Keratinocyte (primary cell): Measurements from ENCODE around the gene ZBTB49. TPM values are rescaled to one million over a fixed set of nuclear protein-coding genes. Genes with fewer than 3 reads are reported as not detected.

ENCODE experiments used
- DNase-seq: peaks from one replicate; pipeline ENCODE4 v3.0.0-alpha.2; 2011; ENCODE audit warnings: low read depth, missing footprints, low spot score
- FAIRE-seq: peaks from 2 replicates; lab custom pipeline; 2011; peaks lifted over from hg19 to GRCh38; lab: Jason Lieb, UNC
- H2AFZ ChIP-seq: 2 replicates; pipeline ENCODE4 v1.6.0; 2012; ENCODE audit warnings: low read length, control low read depth, inconsistent platforms; ENCODE audit not compliant: control insufficient read depth
- H3K27ac ChIP-seq: 2 replicates; pipeline ENCODE4 v1.5.1; 2011; ENCODE audit warnings: low read length; ENCODE audit not compliant: control insufficient read depth, insufficient read depth
- H3K27me3 ChIP-seq: 3 replicates; pipeline ENCODE4 v1.6.0; 2011; ENCODE audit warnings: low read length; ENCODE audit not compliant: control insufficient read depth, insufficient read depth; ENCODE audit errors: extremely low read depth
- H3K36me3 ChIP-seq, 2 experiments: 2 replicates in 1 of 2; 3 replicates in 1 of 2; pipeline ENCODE4 v1.5.1; 2011; ENCODE audit warnings: low read length in 2 of 2, mild to moderate bottlenecking in 1 of 2; ENCODE audit not compliant: control insufficient read depth in 2 of 2, insufficient read depth in 2 of 2; ENCODE audit errors: extremely low read depth in 1 of 2
- H3K4me1 ChIP-seq: 3 replicates; pipeline ENCODE4 v1.5.1; 2011; ENCODE audit warnings: low read length; ENCODE audit not compliant: control insufficient read depth, insufficient read depth; ENCODE audit errors: extremely low read depth
- H3K4me2 ChIP-seq: 3 replicates; pipeline ENCODE4 v1.6.0; 2011; ENCODE audit warnings: low read depth, low read length; ENCODE audit not compliant: control insufficient read depth, insufficient read depth; ENCODE audit errors: extremely low read depth
- H3K4me3 ChIP-seq, 3 experiments: fragments of 200-600 bp in 1 of 3; sonication (generic) in 1 of 3; 2 replicates in 2 of 3; 3 replicates in 1 of 3; pipeline ENCODE4 v1.5.1; 2011 to 2016; ENCODE audit warnings: low read length in 3 of 3, mild to moderate bottlenecking in 3 of 3, control low read depth in 2 of 3, inconsistent platforms in 1 of 3, low read depth in 1 of 3, mixed read lengths in 1 of 3, mixed run types in 1 of 3, moderate library complexity in 1 of 3; ENCODE audit not compliant: control insufficient read depth in 2 of 3, insufficient read depth in 2 of 3; ENCODE audit errors: extremely low read depth in 1 of 3
- H3K79me2 ChIP-seq: 2 replicates; pipeline ENCODE4 v1.6.0; 2012; ENCODE audit warnings: low read length; ENCODE audit not compliant: control insufficient read depth, insufficient read depth
- H3K9ac ChIP-seq: 3 replicates; pipeline ENCODE4 v1.6.0; 2011; ENCODE audit warnings: low read length; ENCODE audit not compliant: control insufficient read depth, insufficient read depth; ENCODE audit errors: extremely low read depth
- H3K9me1 ChIP-seq: 3 replicates; pipeline ENCODE4 v1.6.0; 2011; ENCODE audit warnings: low read length; ENCODE audit not compliant: control insufficient read depth, insufficient read depth; ENCODE audit errors: extremely low read depth
- H3K9me3 ChIP-seq: 2 replicates; pipeline ENCODE4 v1.5.1; 2012; ENCODE audit warnings: low read depth, low read length; ENCODE audit not compliant: control insufficient read depth
- H4K20me1 ChIP-seq: 3 replicates; pipeline ENCODE4 v1.6.0; 2011; ENCODE audit warnings: low read length; ENCODE audit not compliant: control insufficient read depth, insufficient read depth; ENCODE audit errors: extremely low read depth
- CTCF ChIP-seq, 3 experiments: IDR thresholded peaks in 1 of 3; conservative IDR thresholded peaks in 1 of 3; optimal IDR thresholded peaks in 1 of 3; 2 replicates in 2 of 3; 3 replicates in 1 of 3; pipeline versions ENCODE3 to v1.5.1; 2011; ENCODE audit warnings: low read length in 3 of 3, mild to moderate bottlenecking in 3 of 3, moderate library complexity in 2 of 3, control low read depth in 1 of 3, inconsistent platforms in 1 of 3; ENCODE audit not compliant: insufficient read depth in 2 of 3; ENCODE audit errors: extremely low read depth in 1 of 3
- EZH2 ChIP-seq: IDR thresholded peaks from one replicate; pipeline ENCODE4 v1.6.1; 2012; ENCODE audit warnings: inconsistent platforms, mild to moderate bottlenecking, low read length, moderate library complexity
- dilution Hi-C: fragments of 300-500 bp; cut with MboI; formaldehyde crosslinking; loops from one replicate; pipeline ENCODE4 v1.7.0; 2020; ENCODE audit warnings: low sequenced_read_pairs; ENCODE audit not compliant: extremely low pct_ligation_motif_present
- polyA plus RNA-seq, 5 experiments: library from polyadenylated mRNA; depleted of rRNA in 3 of 5; stranded (reverse) in 3 of 5; stranded (forward) in 1 of 5; unstranded in 1 of 5; fragments of >200 nt; gene quantifications; 1 replicate in 1 of 5; 2 replicates in 3 of 5; 3 replicates in 1 of 5; pipeline versions ENCODE4 v1.2.1 to v1.2.3, GENCODE V29; 2011 to 2012; ENCODE audit warnings: missing spikeins in 2 of 5, low read depth in 1 of 5, low replicate concordance in 1 of 5

The ZBTB49 gene
- polyA plus RNA-seq, 1 donor (not counting 4 experiments of a cell fraction or from before 2014, with no cell fraction given), result 3.8 TPM

GRCh38 chr4:4364486-4365208, 74.6 kb downstream of the ZBTB49 start:
- DNase-seq (no peak), FAIRE-seq (no peak)
- Histone ChIP-seq H3K9me3 (peaks cover 9% of the 10 kb centered on the region), H3K4me3 (no peak overlapping the region), H3K36me3 (no peaks in the 10 kb centered on the region), H4K20me1 (no peaks in the 10 kb centered on the region), H2AFZ (no peak overlapping the region), H3K27ac (no peak overlapping the region), H3K79me2 (no peaks in the 10 kb centered on the region), H3K4me2 (no peak overlapping the region), H3K4me1 (no peaks in the 10 kb centered on the region), H3K27me3 (peaks cover 4% of the 10 kb centered on the region), H3K9ac (no peak overlapping the region), H3K9me1 (no peaks in the 10 kb centered on the region)
- dilution Hi-C loops, result no loop called here
- no peak for TF ChIP-seq CTCF (optimal IDR thresholded peaks at IDR 0.05 in 1 of 3, IDR thresholded peaks at IDR 0.05 in 1 of 3, conservative IDR thresholded peaks at IDR 0.05 in 1 of 3; ENCODE audit: extremely low read depth in 1 of 3, insufficient read depth in 2 of 3, low read length in 3 of 3)
- no peak for TF ChIP-seq EZH2

DNA sequence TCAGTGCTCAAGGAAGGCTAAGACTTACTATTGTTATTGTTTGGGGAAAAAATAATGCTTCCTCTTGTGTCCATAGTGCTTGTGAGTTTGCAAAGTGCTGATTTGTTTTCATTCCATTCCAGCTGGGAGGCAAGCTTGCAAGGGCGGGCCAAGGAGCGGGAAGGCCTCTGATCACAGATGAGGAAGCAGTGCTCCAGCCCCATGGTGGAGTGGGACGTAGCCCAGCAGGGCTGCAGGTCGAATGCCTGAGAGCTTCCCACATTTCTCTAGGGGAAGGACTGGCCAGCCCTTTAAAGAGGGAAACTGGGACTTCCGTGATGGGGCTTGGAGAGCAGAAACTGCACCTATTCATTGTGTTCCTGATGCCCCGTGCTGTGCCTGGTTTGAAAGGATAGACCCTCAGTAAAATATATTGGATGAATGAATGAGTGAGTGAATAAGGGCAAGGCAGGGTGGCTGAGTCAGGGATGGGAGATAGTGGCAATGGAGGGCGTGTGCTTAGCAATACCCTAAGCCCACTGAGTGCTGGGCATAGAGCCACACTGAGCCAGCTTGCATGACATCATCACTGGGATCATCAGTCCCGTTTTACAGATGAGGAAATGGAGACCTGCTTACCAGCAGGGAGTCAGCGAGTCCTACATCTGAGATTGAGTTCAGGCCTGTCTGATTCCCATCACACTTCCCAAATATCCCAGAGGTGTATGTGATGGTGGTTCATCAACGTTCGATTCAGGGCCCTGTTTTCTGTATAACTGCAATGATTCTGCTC, 78.9 kb downstream of the ZBTB49 start:
- Histone ChIP-seq H3K79me2 (no peaks in the 10 kb centered on the region), H2AFZ (no peak overlapping the region), H3K9me3 (peaks cover 9% of the 10 kb centered on the region), H3K27ac (no peak overlapping the region), H3K36me3 (no peaks in the 10 kb centered on the region), H3K4me2 (no peak overlapping the region), H3K9me1 (no peaks in the 10 kb centered on the region), H3K4me1 (no peaks in the 10 kb centered on the region), H4K20me1 (no peaks in the 10 kb centered on the region), H3K4me3 (no peak overlapping the region), H3K9ac (no peak overlapping the region), H3K27me3 (no peaks in the 10 kb centered on the region)
- no peak for TF ChIP-seq EZH2
- TF ChIP-seq CTCF (optimal IDR thresholded peaks at IDR 0.05 in 1 of 3, IDR thresholded peaks at IDR 0.05 in 1 of 3, conservative IDR thresholded peaks at IDR 0.05 in 1 of 3; ENCODE audit: extremely low read depth in 1 of 3, insufficient read depth in 2 of 3, low read length in 3 of 3), result no peak
- FAIRE-seq (no peak), DNase-seq (no peak)
- dilution Hi-C loops, result no loop called here

Other genes with a start within 250 kb of the ZBTB49 start
- gene OTOP1, start 63.3 kb upstream of the ZBTB49 start, polyA plus RNA-seq, result not detected in 3 replicates
- gene TMEM128, start 42.0 kb upstream of the ZBTB49 start, polyA plus RNA-seq, result 23.4 to 32.7 TPM (median 23.9 TPM) in 3 replicates
- gene LYAR, start 97 bp upstream of the ZBTB49 start, polyA plus RNA-seq, result 6.7 to 21.5 TPM (median 19.8 TPM) in 3 replicates
- gene NSG1, start 96.9 kb downstream of the ZBTB49 start, polyA plus RNA-seq, result 49.3 to 68.6 TPM (median 62.0 TPM) in 3 replicates